LHCN-M2 (cell line): ENCODE results near the gene KIAA1614. TPM values are rescaled to one million over a fixed set of nuclear protein-coding genes. Genes with fewer than 3 reads are reported as not detected.
A peak's percentile ranks its signal among the peaks of the same experiment; 100 is the strongest.
"Not testable (repeated sequence)": the region's sequence is repeated elsewhere in the genome, so short reads cannot be mapped to it uniquely, and the experiment has no call there.

Experiments
- DNase-seq: peaks from one replicate; pipeline ENCODE4 v3.0.0-alpha.2; 2012; ENCODE audit warnings: low read depth
- total RNA-seq: library from RNA; depleted of rRNA; stranded (reverse); fragments of >200 nt; gene quantifications from 2 replicates; pipeline ENCODE4 v1.2.3, GENCODE V29; 2014

KIAA1614 gene
- total RNA-seq, 1 experiment from 2014 or later, result 5.9 TPM

GRCh38 chr1:180941518-180942275, 29.0 kb downstream of the KIAA1614 start:
- no peak for DNase-seq

GRCh38 chr1:180945151-180945550, 32.5 kb downstream of the KIAA1614 start:
- no peak for DNase-seq

DNA sequence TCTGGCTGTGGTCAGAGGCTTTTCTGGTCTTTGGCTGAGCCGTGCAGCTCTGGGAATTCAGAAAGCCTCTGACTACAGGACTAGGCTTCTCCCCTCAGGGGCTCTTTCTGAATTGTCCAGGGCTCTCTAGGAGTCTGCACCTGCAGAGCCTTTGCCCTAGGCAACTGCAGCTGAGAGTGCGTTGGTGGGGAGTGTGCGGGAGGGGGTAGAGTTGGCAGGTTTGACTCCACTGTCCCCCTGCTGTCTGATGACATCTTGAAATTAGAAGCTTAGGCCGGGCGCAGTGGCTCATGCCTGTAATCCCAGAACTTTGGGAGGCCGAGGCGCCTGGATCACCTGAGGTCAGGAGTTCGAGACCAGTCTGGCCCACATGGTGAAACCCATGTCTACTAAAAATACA, 32.9 kb downstream of the KIAA1614 start:
- DNase-seq, result no peak

DNA sequence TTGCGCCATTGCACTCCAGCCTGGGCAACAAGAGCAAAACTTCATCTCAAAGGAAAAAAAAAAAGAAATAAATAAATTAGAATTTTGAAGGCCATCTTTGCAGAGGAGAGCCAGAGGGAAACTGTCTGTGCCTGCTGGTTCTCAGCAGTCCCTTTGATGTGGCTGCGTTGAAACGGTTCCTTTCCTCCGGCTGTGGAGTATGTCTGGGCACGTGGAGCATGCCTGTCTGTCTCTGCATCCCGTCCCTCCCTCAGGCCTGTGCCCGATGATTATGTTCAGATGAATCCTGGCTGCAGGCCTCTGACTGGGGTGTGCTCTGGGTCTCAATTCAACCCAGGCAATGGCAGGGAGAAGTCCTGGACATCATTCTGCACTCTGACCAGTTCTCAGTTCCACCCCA, 33.4 kb downstream of the KIAA1614 start:
- DNase-seq, result no peak

GRCh38 chr1:180946541-180947498, 34.1 kb downstream of the KIAA1614 start:
- no peak for DNase-seq

DNA sequence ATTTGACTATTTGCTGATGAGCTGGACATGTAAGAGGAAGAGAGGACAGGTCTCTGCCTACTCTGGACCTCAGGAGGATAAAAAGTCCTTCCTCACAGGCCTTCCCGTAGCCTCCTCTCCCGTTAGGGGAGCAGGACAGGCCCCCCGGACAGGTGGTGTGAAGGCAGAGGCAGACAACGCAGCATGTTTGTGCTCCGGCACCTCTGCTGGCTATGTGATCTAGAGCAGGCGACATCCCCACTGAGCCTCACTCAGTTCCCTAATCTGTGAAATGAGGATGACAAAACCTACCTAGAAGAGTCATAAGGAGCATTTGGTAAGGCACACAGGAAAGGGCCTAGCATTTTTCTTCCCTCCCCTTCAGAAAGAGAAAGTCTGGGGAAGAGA, 34.8 kb downstream of the KIAA1614 start:
- DNase-seq, result no peak

- DNase-seq, result no peak
These were observed 35.4 kb downstream of the KIAA1614 start for GRCh38 chr1:180947901-180948640.

- no peak for DNase-seq
These were observed 36.2 kb downstream of the KIAA1614 start for GRCh38 chr1:180948641-180949615.

- no peak for DNase-seq
These were observed 36.9 kb downstream of the KIAA1614 start for GRCh38 chr1:180949616-180950000.

DNA sequence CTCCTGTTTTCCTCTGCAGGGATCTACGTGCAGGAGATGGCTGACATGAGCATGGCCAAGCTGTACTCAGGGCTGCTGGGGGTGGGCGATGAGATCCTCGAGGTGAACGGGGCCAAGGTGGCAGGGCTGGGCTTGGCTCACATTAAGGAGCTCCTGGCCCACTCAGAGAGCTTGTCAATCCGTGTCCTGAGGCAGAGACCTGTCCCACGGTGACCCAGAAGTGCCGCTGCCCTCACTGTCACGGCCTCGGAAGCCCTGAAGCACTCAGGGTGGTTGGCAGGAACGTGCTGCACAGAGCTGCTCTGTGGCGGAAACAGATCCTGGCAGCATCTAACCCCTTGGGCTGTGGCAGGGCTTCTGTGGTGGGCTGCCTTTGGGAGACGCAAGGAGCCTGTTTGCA, 37.6 kb downstream of the KIAA1614 start:
- DNase-seq, result no peak

DNA sequence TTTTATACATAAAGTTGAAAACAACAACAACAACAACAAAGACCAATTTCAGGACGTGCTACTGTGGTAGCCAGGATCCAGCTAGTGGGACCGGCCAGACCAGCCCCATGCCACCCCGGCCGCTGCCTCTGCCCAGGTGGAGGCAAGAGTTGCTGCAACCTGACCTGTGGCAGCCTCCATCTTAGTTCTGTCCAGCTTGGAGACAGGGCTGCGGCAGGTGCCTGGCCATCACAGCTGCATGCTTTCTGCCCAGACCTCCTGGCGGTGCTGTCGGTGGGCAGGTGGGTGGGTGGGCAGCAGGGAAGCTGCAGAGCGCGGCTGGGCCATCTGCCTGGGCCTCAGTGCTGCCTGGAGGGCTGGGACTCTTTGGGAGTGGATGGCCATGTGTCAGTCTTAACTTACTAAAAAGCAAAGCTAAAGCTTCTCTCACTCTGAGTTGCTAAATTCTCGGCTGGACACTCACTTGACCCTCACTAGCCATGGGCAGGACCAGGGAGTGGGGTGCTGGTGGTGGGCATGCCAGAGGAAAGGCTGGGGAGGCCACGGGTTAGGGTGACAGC, 38.6 kb downstream of the KIAA1614 start:
- DNase-seq, result no peak

- DNase-seq, result no peak
These were observed 39.3 kb downstream of the KIAA1614 start for GRCh38 chr1:180951836-180952656.

- DNase-seq, result no peak
These were observed 39.9 kb downstream of the KIAA1614 start for GRCh38 chr1:180952657-180953013.

- no peak for DNase-seq
These were observed 40.8 kb downstream of the KIAA1614 start for GRCh38 chr1:180953291-180954004.

GRCh38 chr1:180954005-180954800, 41.5 kb downstream of the KIAA1614 start:
- peak; percentile 75 for DNase-seq

DNA sequence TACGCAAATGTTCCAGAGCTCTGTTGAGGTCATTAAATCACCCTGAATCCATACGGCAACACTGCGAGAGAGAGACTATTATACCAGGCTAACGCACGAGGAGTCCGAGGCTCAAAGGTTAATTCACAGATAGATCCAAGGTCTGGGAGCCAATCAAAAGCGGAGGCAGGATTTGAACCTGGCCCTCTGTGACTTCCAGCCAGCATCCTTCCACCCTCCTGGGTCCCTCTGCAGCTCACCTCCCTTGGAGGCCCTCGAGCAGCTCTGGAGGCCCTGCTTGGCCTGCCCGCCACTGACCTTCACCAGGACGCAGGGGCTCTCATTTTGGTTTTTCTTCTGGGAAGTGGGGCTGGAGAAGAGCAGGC, 42.1 kb downstream of the KIAA1614 start:
- no peak for DNase-seq

DNA sequence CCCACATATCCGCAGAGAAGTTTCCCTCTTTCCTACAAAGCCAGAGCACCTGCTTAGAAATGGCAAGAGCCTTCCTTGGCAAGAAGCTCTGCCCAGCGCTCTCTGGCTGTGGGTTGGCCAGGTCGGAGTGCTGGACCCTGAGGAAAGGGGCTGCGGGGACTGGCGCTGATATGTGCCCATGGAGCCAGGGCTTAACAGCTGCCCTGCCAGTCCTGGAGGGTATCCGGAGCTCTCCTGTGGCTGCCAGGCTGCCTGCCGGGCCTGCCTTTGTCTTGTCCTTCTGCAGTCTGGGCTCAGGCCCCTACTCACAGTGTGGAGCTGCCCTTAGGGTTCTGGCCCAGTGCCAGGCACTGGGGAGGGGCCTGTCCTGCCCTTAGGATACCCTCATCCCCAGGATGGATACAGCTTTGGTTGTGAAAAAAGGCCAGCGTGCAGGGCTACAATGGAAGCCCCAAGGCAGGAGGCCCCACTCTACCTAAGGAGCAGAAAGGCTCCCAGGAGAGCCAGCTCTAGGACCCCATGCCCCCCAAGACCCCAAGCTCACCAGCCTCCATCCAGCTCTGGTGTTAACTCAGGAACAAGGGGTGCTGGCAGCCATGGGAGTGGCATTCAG, 43.4 kb downstream of the KIAA1614 start:
- no peak for DNase-seq

GRCh38 chr1:180959620-180960019, 46.9 kb downstream of the KIAA1614 start:
- not testable (repeated sequence) for DNase-seq
